Caco-2 (cell line): ENCODE data around the gene EFTUD2. TPM values are rescaled to one million over a fixed set of nuclear protein-coding genes. Genes with fewer than 3 reads are reported as not detected.

Experiments
- BruUV-seq: library from RNA; stranded (reverse); fragments of 400-500 nt; replicated peaks from 2 replicates; lab custom pipeline; 2021; lab: Mats Ljungman, UMichigan
- CTCF ChIA-PET: fragments of 300-600 bp; sonication (Branson Sonifier 250); formaldehyde crosslinking; loops from one replicate; lab custom pipeline; 2022; ENCODE audit warnings: antibody characterized with exemption; lab: Charles Lee
- POLR2A ChIA-PET: fragments of 300-600 bp; sonication (Branson Sonifier 250); formaldehyde crosslinking; loops from one replicate; lab custom pipeline; 2022; ENCODE audit warnings: antibody characterized with exemption; lab: Charles Lee
- DNase-seq, 2 experiments: peaks; one replicate each; pipeline versions ENCODE4 v3.0.0 to v3.0.0-alpha.2; 2020 to 2022
- H3K27me3 ChIP-seq: replicated peaks from 2 replicates; pipeline ENCODE4 v1.6.0; 2011; ENCODE audit warnings: low read length; ENCODE audit not compliant: control insufficient read depth, insufficient read depth
- H3K36me3 ChIP-seq: 2 replicates; pipeline ENCODE4 v1.5.1; 2011; ENCODE audit warnings: low read length; ENCODE audit not compliant: control insufficient read depth, insufficient read depth
- H3K4me1 ChIP-seq: fragments of 250-450 bp; sonication (Bioruptor Pico); 2 replicates; pipeline ENCODE4 v1.5.1; 2020; ENCODE audit warnings: mild to moderate bottlenecking
- H3K4me3 ChIP-seq: 2 replicates; pipeline ENCODE4 v1.5.1; 2011; ENCODE audit warnings: low read depth, mild to moderate bottlenecking, control low read depth, low read length
- H3K9me3 ChIP-seq: fragments of 250-450 bp; sonication (Bioruptor Pico); 2 replicates; pipeline ENCODE4 v1.5.1; 2020; ENCODE audit warnings: mild to moderate bottlenecking, moderate library complexity
- H3K27ac Mint-ChIP-seq: one replicate; pipeline ENCODE4 v1.8.0; 2022; ENCODE audit warnings: mixed read lengths; ENCODE audit not compliant: unreplicated experiment
- H3K27me3 Mint-ChIP-seq: one replicate; pipeline ENCODE4 v1.8.0; 2022; ENCODE audit warnings: mixed read lengths; ENCODE audit not compliant: insufficient read depth, unreplicated experiment
- H3K36me3 Mint-ChIP-seq: one replicate; pipeline ENCODE4 v1.8.0; 2022; ENCODE audit warnings: mild to moderate bottlenecking, mixed read lengths; ENCODE audit not compliant: insufficient read depth, unreplicated experiment
- H3K4me1 Mint-ChIP-seq: one replicate; pipeline ENCODE4 v1.8.0; 2022; ENCODE audit warnings: low read depth, mixed read lengths; ENCODE audit not compliant: unreplicated experiment
- H3K4me3 Mint-ChIP-seq: one replicate; pipeline ENCODE4 v1.8.0; 2022; ENCODE audit warnings: mild to moderate bottlenecking, moderate library complexity, mixed read lengths; ENCODE audit not compliant: unreplicated experiment
- H3K9me3 Mint-ChIP-seq: one replicate; pipeline ENCODE4 v1.8.0; 2022; ENCODE audit warnings: mixed read lengths; ENCODE audit not compliant: unreplicated experiment
- intact Hi-C: fragments of 100-400 bp; cut with micrococcal nuclease; formaldehyde crosslinking; loops from one replicate; pipeline ENCODE4 v1.10.0; 2022; ENCODE audit not compliant: unreplicated experiment
- total RNA-seq: library from RNA; stranded (reverse); gene quantifications from 2 replicates; pipeline ENCODE4 v1.2.3, GENCODE V29; 2022
- TF ChIP-seq, protein P1 (sequence below), 2 experiments: fragments of 200-600 bp in 1 of 2; IDR thresholded peaks; 1 replicate in 1 of 2; 2 replicates in 1 of 2; pipeline versions ENCODE4 v1.5.1 to v1.8.0; 2011 to 2022; ENCODE audit warnings: antibody characterized with exemption in 1 of 2, control low read depth in 1 of 2, inconsistent platforms in 1 of 2, low read depth in 1 of 2, low read length in 1 of 2, mild to moderate bottlenecking in 1 of 2, moderate library complexity in 1 of 2; ENCODE audit not compliant: insufficient read depth in 1 of 2, severe bottlenecking in 1 of 2, unreplicated experiment in 1 of 2

The EFTUD2 gene
- total RNA-seq, 1 experiment from 2014 or later, result 175 TPM

DNA sequence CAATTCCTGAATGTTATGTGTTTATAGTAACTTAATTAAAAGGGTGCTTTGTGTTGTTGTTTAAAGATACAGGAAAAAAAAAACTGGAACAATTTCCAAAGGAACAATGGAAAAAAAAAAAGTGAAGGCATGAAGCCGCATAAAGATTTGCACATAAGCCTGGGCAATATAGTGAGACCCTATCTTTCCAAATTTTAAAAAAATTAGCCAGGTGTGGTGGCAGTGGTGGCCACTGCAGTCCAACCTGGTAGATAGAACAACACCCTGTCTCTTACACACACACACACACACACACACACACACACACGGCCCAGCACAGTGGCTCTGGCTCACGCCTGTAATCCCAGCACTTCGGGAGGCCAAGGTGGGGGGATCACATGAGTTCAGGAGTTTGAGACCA, 91.1 kb downstream of the EFTUD2 start:
- ChIA-PET POLR2A (no interaction called here), CTCF (interaction anchor here (0.7 kb wide), 1 partner anchor 24 kb away, joined by 3 read pairs; no protein-coding TSS in a partner anchor)
- Mint-ChIP-seq H3K27me3 (no peaks in the 10 kb centered on the region), H3K36me3 (peaks cover 18% of the 10 kb centered on the region), H3K9me3 (no peaks in the 10 kb centered on the region), H3K27ac (no peak overlapping the region), H3K4me3 (no peak overlapping the region), H3K4me1 (no peaks in the 10 kb centered on the region)
- no TSS peak for BruUV-seq
- H3K27me3 ChIP-seq, result no peaks in the 10 kb centered on the region
- H3K4me1 ChIP-seq, result no peaks in the 10 kb centered on the region
- H3K36me3 ChIP-seq, result peaks cover 2% of the 10 kb centered on the region
- TF ChIP-seq, protein P1, sequence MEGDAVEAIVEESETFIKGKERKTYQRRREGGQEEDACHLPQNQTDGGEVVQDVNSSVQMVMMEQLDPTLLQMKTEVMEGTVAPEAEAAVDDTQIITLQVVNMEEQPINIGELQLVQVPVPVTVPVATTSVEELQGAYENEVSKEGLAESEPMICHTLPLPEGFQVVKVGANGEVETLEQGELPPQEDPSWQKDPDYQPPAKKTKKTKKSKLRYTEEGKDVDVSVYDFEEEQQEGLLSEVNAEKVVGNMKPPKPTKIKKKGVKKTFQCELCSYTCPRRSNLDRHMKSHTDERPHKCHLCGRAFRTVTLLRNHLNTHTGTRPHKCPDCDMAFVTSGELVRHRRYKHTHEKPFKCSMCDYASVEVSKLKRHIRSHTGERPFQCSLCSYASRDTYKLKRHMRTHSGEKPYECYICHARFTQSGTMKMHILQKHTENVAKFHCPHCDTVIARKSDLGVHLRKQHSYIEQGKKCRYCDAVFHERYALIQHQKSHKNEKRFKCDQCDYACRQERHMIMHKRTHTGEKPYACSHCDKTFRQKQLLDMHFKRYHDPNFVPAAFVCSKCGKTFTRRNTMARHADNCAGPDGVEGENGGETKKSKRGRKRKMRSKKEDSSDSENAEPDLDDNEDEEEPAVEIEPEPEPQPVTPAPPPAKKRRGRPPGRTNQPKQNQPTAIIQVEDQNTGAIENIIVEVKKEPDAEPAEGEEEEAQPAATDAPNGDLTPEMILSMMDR (IDR thresholded peaks at IDR 0.05; ENCODE audit: insufficient read depth in 1 of 2, low read depth in 1 of 2, low read length in 1 of 2, severe bottlenecking in 1 of 2, unreplicated experiment in 1 of 2), result no peak
- H3K9me3 ChIP-seq, result no peaks in the 10 kb centered on the region
- no peak for DNase-seq
- intact Hi-C loops, result no loop called here
- no peak overlapping the region for H3K4me3 ChIP-seq

DNA sequence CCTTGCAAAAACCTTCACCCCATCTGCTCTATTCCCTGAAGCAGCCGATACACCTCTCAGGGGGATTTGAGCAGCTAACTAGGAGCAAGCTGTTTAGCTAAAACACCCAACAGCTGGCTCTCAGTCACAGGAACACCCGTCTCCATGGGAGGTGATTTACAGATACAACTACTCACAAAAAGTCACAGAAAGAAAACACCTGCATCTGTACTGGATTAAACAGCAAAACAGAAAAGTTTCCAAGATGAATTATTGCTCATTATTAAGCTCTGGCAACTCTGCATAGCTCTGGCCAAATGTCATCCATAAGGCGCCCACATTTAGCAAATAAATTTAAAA, 91.5 kb downstream of the EFTUD2 start:
- TF ChIP-seq, protein P1 (IDR thresholded peaks at IDR 0.05; ENCODE audit: insufficient read depth in 1 of 2, low read depth in 1 of 2, low read length in 1 of 2, severe bottlenecking in 1 of 2, unreplicated experiment in 1 of 2), result no peak
- Mint-ChIP-seq H3K4me1 (no peaks in the 10 kb centered on the region), H3K27ac (no peak overlapping the region), H3K36me3 (peaks cover 21% of the 10 kb centered on the region), H3K9me3 (no peaks in the 10 kb centered on the region), H3K4me3 (no peak overlapping the region), H3K27me3 (no peaks in the 10 kb centered on the region)
- no peak for DNase-seq
- no TSS peak for BruUV-seq
- Histone ChIP-seq H3K9me3 (no peaks in the 10 kb centered on the region), H3K4me3 (no peak overlapping the region), H3K27me3 (no peaks in the 10 kb centered on the region), H3K36me3 (peaks cover 2% of the 10 kb centered on the region), H3K4me1 (no peaks in the 10 kb centered on the region)
- ChIA-PET POLR2A (no interaction called here), CTCF (interaction anchor here (0.7 kb wide), 1 partner anchor 23 kb away, joined by 3 read pairs; no protein-coding TSS in a partner anchor)
- intact Hi-C loops, result no loop called here

DNA sequence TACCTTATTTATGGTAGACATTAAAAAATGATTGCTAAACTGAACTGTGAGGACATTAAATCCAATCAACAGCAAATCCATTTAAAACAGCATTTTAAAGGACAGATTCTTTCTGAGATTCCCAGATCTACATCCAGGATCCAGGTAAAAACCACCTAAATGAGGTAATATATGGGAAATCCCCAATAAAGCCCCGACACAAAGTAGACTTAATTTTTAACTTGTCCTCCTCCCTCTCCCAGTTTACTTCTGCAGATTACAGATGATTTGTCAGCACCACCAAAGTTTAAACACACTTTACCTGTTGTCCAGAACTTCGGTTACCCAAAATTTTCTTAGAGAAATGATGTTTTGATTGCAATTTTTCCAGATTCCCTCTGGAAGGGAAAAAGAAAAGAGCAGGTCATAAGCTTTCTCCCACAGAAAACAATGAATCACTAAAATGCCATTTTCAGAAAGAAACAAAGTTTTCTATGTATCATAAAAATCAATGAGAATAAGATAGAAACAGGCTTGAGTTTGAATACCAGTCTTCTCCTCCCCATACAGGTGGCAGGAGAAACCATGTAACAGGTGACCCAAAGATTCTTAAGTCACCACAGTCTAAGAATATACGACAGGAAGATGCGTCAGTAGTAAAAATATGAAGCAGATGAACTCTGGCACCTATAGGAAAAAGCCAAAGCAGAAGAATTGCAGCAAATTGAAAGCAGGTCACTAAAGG, 92.0 kb downstream of the EFTUD2 start:
- CTCF ChIA-PET, result interaction anchor here (0.7 kb wide), 1 partner anchor 23 kb away, joined by 3 read pairs; no protein-coding TSS in a partner anchor
- Histone ChIP-seq H3K4me1 (no peaks in the 10 kb centered on the region), H3K4me3 (no peak overlapping the region), H3K27me3 (no peaks in the 10 kb centered on the region), H3K36me3 (peaks cover 2% of the 10 kb centered on the region), H3K9me3 (no peaks in the 10 kb centered on the region)
- intact Hi-C loops, result no loop called here
- POLR2A ChIA-PET, result no interaction called here
- Mint-ChIP-seq H3K27me3 (no peaks in the 10 kb centered on the region), H3K27ac (no peak overlapping the region), H3K36me3 (peaks cover 26% of the 10 kb centered on the region), H3K4me1 (no peaks in the 10 kb centered on the region), H3K9me3 (no peaks in the 10 kb centered on the region), H3K4me3 (no peak overlapping the region)
- BruUV-seq, result no TSS peak
- TF ChIP-seq, protein P1 (IDR thresholded peaks at IDR 0.05; ENCODE audit: insufficient read depth in 1 of 2, low read depth in 1 of 2, low read length in 1 of 2, severe bottlenecking in 1 of 2, unreplicated experiment in 1 of 2), result no peak
- no peak for DNase-seq
